GM12878 (cell line): ENCODE data around the gene WBP4. TPM values are rescaled to one million over a fixed set of nuclear protein-coding genes. Genes with fewer than 3 reads are reported as not detected.
A peak's percentile ranks its signal among the peaks of the same experiment; 100 is the strongest.

Experiments used
- ATAC-seq: fragments of 200-7000 bp; cut with Tn5 transposase; 3 replicates; pipeline ENCODE4 v1.9.1; 2020; ENCODE audit warnings: mild to moderate bottlenecking, moderate library complexity
- BruUV-seq: library from RNA; stranded (reverse); fragments of 400-500 nt; replicated peaks from 2 replicates; lab custom pipeline; 2021; lab: Mats Ljungman, UMichigan
- CTCF ChIA-PET: fragments of 300-600 bp; sonication (Branson Sonifier 250); formaldehyde crosslinking; extraction: SDS; loops from one replicate; lab custom pipeline; 2021; ENCODE audit warnings: inconsistent platforms; lab: Yijun Ruan, JAX
- POLR2A ChIA-PET: fragments of 350-600 bp; formaldehyde crosslinking; extraction: SDS; loops from one replicate; lab custom pipeline; 2021; ENCODE audit warnings: inconsistent platforms; lab: Charles Lee
- RAD21 ChIA-PET: fragments of 300-600 bp; sonication (Branson Sonifier 250); formaldehyde crosslinking; loops from one replicate; lab custom pipeline; 2023; ENCODE audit warnings: antibody characterized with exemption; ENCODE audit not compliant: unreplicated experiment; lab: Charles Lee
- SMC1A ChIA-PET: fragments of 300-600 bp; sonication (Branson Sonifier 250); formaldehyde crosslinking; loops from one replicate; lab custom pipeline; 2023; ENCODE audit not compliant: unreplicated experiment, uncharacterized antibody; lab: Charles Lee
- DNase-seq: peaks from one replicate; pipeline ENCODE4 v3.0.0-alpha.2; 2011; ENCODE audit warnings: low read depth, low spot score
- FAIRE-seq: peaks from 3 replicates; lab custom pipeline; 2011; peaks lifted over from hg19 to GRCh38; lab: Jason Lieb, UNC
- H2AFZ ChIP-seq: 2 replicates; pipeline ENCODE4 v1.6.0; 2011; ENCODE audit warnings: low read depth, low read length, control low read depth; ENCODE audit not compliant: control insufficient read depth
- H3K27ac ChIP-seq: 2 replicates; pipeline ENCODE4 v1.5.1; 2011; ENCODE audit warnings: control low read depth; ENCODE audit not compliant: control insufficient read depth, insufficient read depth
- H3K27me3 ChIP-seq, 2 experiments: replicated peaks in 1 of 2; 2 replicates each; pipeline versions ENCODE4 v1.6.0 to v1.6.1; 2011; ENCODE audit warnings: low read length in 1 of 2; ENCODE audit not compliant: control insufficient read depth in 2 of 2, insufficient read depth in 2 of 2
- H3K36me3 ChIP-seq, 2 experiments: 2 replicates each; pipeline ENCODE4 v1.5.1; 2011; ENCODE audit warnings: low read length in 1 of 2; ENCODE audit not compliant: control insufficient read depth in 2 of 2, insufficient read depth in 2 of 2
- H3K4me1 ChIP-seq: 2 replicates; pipeline ENCODE4 v1.6.1; 2011; ENCODE audit warnings: mild to moderate bottlenecking, low read length, moderate library complexity, mixed read lengths; ENCODE audit not compliant: control insufficient read depth, insufficient read depth
- H3K4me2 ChIP-seq: 2 replicates; pipeline ENCODE4 v1.6.0; 2011; ENCODE audit warnings: control low read depth; ENCODE audit not compliant: control insufficient read depth, insufficient read depth
- H3K4me3 ChIP-seq: fragments of 200-600 bp; sonication (generic); 2 replicates; pipeline ENCODE4 v1.5.1; 2016
- H3K79me2 ChIP-seq: 2 replicates; pipeline ENCODE4 v1.6.0; 2011; ENCODE audit warnings: low read length; ENCODE audit not compliant: control insufficient read depth, insufficient read depth
- H3K9ac ChIP-seq: 2 replicates; pipeline ENCODE4 v1.8.0; 2011; ENCODE audit warnings: low read length, control low read depth, mixed read lengths; ENCODE audit not compliant: control insufficient read depth, insufficient read depth
- H3K9me3 ChIP-seq: replicated peaks from 3 replicates; pipeline ENCODE4 v1.5.1; 2011; ENCODE audit warnings: mild to moderate bottlenecking, low read length; ENCODE audit not compliant: control insufficient read depth, insufficient read depth
- H4K20me1 ChIP-seq: 2 replicates; pipeline ENCODE4 v1.6.0; 2011; ENCODE audit not compliant: control insufficient read depth, insufficient read depth
- BHLHE40 ChIP-seq, 2 experiments: fragments of 450-650 bp in 1 of 2; IDR thresholded peaks; 2 replicates each; pipeline ENCODE4 v1.6.1; 2011 to 2017; ENCODE audit warnings: low read depth in 2 of 2, borderline replicate concordance in 1 of 2, improper control_type of control experiment in 1 of 2, low read length in 1 of 2, mild to moderate bottlenecking in 1 of 2
- JUNB ChIP-seq: IDR thresholded peaks from 2 replicates; pipeline ENCODE4 v1.6.1; 2016; ENCODE audit warnings: antibody characterized with exemption, mild to moderate bottlenecking
- POLR2AphosphoS5 ChIP-seq: IDR thresholded peaks from 2 replicates; pipeline ENCODE4 v1.6.1; 2011; ENCODE audit warnings: mild to moderate bottlenecking, low read length, inconsistent platforms
- WGBS: methylation state at CpG from one replicate; pipeline ENCODE4 v1.1.6; 2016; ENCODE audit warnings: low lambda C conversion rate; ENCODE audit not compliant: insufficient replicate concordance, insufficient coverage; ENCODE audit errors: missing lambda C conversion rate; 5-methylcytosine and 5-hydroxymethylcytosine counted together
- in situ Hi-C: fragments of 300-500 bp; cut with MboI; formaldehyde crosslinking; loops from 9 replicates; pipeline ENCODE4 v1.14.3; 2018; ENCODE audit warnings: mixed read lengths
- intact Hi-C: fragments of 100-400 bp; cut with micrococcal nuclease; formaldehyde crosslinking; loops from one replicate; pipeline ENCODE4 v1.14.2; 2022; ENCODE audit not compliant: unreplicated experiment
- polyA plus RNA-seq, 11 experiments: library from polyadenylated mRNA; depleted of rRNA in 4 of 11; unstranded in 6 of 11; stranded (reverse) in 5 of 11; fragments of >200 nt; fragmentation: Nextera tagmentation in 4 of 11; fragmentation: Illumina TruSeq in 1 of 11; extraction: Ambion mirVana in 4 of 11; extraction: Trizol in 1 of 11; gene quantifications; 1 replicate in 1 of 11; 2 replicates in 10 of 11; pipeline versions ENCODE4 v1.2.1 to v1.2.3, GENCODE V29; 2011 to 2016; ENCODE audit warnings: inconsistent platforms in 2 of 11, missing spikeins in 2 of 11, low read depth in 1 of 11
- total RNA-seq, 4 experiments: library from RNA; depleted of rRNA in 3 of 4; stranded (reverse); fragments of >200 nt in 3 of 4; fragmentation: Illumina TruSeq in 1 of 4; extraction: Trizol in 1 of 4; gene quantifications; 2 replicates each; pipeline versions ENCODE4 v1.2.1 to v1.2.3, GENCODE V29; 2013 to 2021
- TF ChIP-seq, protein P1 (sequence below): fragments of 450-650 bp; IDR thresholded peaks from 2 replicates; pipeline ENCODE4 v1.6.1; 2017; ENCODE audit warnings: borderline replicate concordance
- TF ChIP-seq, protein P2 (sequence below): fragments of 450-650 bp; IDR thresholded peaks from 2 replicates; pipeline ENCODE4 v1.6.1; 2017; ENCODE audit warnings: antibody characterized with exemption, mild to moderate bottlenecking, moderate library complexity

WBP4 gene
- total and polyA plus RNA-seq, 10 of the 15 experiments (the other 5 are each of a cell fraction or from before 2014, with no cell fraction given): 7.4 to 21.6 (median 14.2) TPM

DNA sequence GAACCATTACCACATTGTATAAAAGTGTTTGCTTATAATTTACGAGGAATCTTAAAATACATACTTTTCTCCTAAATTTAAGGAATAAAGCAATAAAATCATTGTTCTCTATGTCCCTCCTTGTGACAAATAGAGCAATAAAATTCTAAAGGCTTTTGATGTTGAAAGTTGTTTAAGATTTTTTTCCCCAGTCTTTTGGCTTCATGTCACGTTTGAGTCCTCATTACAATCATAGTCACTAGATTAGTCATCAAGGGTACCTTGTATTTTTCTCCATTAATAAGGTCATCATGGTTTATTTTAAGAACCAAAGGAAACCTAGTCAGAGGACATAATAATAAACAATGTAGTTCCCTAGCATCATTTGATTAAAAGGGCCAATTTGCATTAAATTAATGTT, 3.2 kb downstream of the WBP4 start:
- no peak overlapping the region for H3K4me2 ChIP-seq
- H3K36me3 ChIP-seq: peaks cover 0 to 8% of the 10 kb centered on the region in 2 experiments; a peak in 3 of 4 replicates
- peaks cover 42% of the 10 kb centered on the region for H3K79me2 ChIP-seq
- ChIA-PET POLR2A (interaction anchor here (0.7 to 1.0 kb wide), 2 partner anchors 65 to 273 kb away, joined by 3 read pairs; no protein-coding TSS in a partner anchor), SMC1A (interaction anchor here (0.6 to 2.5 kb wide), 8 partner anchors 9 to 1469 kb away, joined by 3 to 8 read pairs (median 4); no protein-coding TSS in a partner anchor), CTCF (interaction anchor here (1.3 to 2.7 kb wide), 2 partner anchors 9 to 11 kb away, joined by 6 to 15 read pairs; no protein-coding TSS in a partner anchor), RAD21 (interaction anchor here (0.7 to 1.2 kb wide), 4 partner anchors 10 to 90 kb away, joined by 3 to 4 read pairs (median 4); no protein-coding TSS in a partner anchor)
- no peaks in the 10 kb centered on the region for H3K9me3 ChIP-seq
- in situ Hi-C loops (no loop called here), intact Hi-C loops (loop anchor here (5.0 kb wide), 1 partner anchor 133 kb away; no protein-coding TSS in a partner anchor)
- BruUV-seq: no TSS peak
- 58% methylated on average over 2 of the region's 2 CpGs for WGBS
- DNase-seq (no peak), FAIRE-seq (no peak), ATAC-seq (no peak)
- H2AFZ ChIP-seq: no peak overlapping the region
- no peaks in the 10 kb centered on the region for H4K20me1 ChIP-seq
- TF ChIP-seq BHLHE40 (IDR thresholded peaks at IDR 0.05; ENCODE audit: borderline replicate concordance in 1 of 2, low read depth in 2 of 2, low read length in 1 of 2): peak; percentile 62 to 71; a peak in 3 of 4 replicates
- TF ChIP-seq POLR2AphosphoS5: no peak
- TF ChIP-seq, protein P1, sequence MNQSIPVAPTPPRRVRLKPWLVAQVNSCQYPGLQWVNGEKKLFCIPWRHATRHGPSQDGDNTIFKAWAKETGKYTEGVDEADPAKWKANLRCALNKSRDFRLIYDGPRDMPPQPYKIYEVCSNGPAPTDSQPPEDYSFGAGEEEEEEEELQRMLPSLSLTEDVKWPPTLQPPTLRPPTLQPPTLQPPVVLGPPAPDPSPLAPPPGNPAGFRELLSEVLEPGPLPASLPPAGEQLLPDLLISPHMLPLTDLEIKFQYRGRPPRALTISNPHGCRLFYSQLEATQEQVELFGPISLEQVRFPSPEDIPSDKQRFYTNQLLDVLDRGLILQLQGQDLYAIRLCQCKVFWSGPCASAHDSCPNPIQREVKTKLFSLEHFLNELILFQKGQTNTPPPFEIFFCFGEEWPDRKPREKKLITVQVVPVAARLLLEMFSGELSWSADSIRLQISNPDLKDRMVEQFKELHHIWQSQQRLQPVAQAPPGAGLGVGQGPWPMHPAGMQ: no peak
- peak; percentile 58 for TF ChIP-seq JUNB
- TF ChIP-seq, protein P2, sequence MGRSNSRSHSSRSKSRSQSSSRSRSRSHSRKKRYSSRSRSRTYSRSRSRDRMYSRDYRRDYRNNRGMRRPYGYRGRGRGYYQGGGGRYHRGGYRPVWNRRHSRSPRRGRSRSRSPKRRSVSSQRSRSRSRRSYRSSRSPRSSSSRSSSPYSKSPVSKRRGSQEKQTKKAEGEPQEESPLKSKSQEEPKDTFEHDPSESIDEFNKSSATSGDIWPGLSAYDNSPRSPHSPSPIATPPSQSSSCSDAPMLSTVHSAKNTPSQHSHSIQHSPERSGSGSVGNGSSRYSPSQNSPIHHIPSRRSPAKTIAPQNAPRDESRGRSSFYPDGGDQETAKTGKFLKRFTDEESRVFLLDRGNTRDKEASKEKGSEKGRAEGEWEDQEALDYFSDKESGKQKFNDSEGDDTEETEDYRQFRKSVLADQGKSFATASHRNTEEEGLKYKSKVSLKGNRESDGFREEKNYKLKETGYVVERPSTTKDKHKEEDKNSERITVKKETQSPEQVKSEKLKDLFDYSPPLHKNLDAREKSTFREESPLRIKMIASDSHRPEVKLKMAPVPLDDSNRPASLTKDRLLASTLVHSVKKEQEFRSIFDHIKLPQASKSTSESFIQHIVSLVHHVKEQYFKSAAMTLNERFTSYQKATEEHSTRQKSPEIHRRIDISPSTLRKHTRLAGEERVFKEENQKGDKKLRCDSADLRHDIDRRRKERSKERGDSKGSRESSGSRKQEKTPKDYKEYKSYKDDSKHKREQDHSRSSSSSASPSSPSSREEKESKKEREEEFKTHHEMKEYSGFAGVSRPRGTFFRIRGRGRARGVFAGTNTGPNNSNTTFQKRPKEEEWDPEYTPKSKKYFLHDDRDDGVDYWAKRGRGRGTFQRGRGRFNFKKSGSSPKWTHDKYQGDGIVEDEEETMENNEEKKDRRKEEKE: no peak
- no peak overlapping the region for H3K27ac ChIP-seq
- H3K9ac ChIP-seq: no peak overlapping the region
- no peaks in the 10 kb centered on the region for H3K27me3 ChIP-seq
- peaks cover 3% of the 10 kb centered on the region; the same call in 1 of the 2 replicates for H3K4me1 ChIP-seq
- no peak overlapping the region for H3K4me3 ChIP-seq
